Measurements from ENCODE around the gene OTUB2. TPM values are rescaled to one million over a fixed set of nuclear protein-coding genes. Genes with fewer than 3 reads are reported as not detected.
A peak's percentile ranks its signal among the peaks of the same experiment; 100 is the strongest.

Gene OTUB2
- total RNA-seq = under 1 TPM in 3 of 4 donors, not detected in 1; 0.21 to 0.66 (median 0.60) TPM

DNA sequence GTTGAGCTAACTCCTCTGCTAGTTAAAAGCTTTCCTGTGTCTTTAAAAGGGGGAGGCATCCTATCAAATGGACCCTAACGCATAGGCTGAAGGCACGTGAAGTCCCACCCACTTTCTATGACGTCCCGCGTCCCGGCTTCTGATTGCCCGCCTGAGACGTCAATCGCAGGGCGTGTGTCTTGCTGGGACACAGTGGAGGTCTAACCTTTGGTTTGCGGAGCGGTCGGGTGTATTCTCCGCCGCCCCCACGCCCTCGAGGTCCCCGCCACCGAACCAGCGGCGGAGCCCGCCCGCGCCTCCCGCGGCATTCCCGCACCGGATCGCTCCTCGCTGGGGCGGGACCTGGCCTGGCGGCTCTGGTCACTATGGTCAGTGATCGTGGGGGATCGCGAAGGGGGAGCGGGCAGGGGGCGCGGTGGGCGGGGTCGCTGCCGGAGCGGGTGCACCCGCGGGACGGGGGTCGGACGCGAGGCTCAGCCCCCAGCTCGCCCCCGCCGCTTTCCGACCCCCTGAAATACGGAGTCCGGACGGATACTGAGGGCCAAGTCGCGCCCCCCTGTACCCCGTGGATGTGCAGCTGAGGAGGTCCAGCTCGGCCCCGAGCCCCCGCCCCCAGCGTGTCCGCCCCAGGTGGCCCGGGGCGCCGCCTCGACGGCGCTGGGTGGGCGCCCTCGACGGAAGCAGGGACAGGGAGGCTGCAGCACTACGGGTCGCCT is at the start of gene OTUB2:
Gene OTUB2 (plus strand): TSS at position 168 of the 716 bp plus-strand sequence. CDS start 198 bp downstream, at position 366.
- Histone ChIP-seq H3K9me3 (no peaks in the 10 kb centered on the region), H3K27ac (peak within 1 kb of the TSS in 2 of 4 donors; percentile 40 to 72), H3K27me3 (no peaks in the 10 kb centered on the region), H3K36me3 (no peaks in the 10 kb centered on the region), H3K4me1 (peaks cover 0 to 14% (median 0%) of the 10 kb centered on the region in 4 donors), H3K4me3 (peak within 1 kb of the TSS; percentile 40 to 73 (median 62))
- DNase-seq (ENCODE audit: low spot score in 2 of 2) = peak; percentile 95 to 98
- peak; percentile 34 to 39 for TF ChIP-seq EP300 (IDR thresholded peaks at IDR 0.05)
- TF ChIP-seq, protein P1, sequence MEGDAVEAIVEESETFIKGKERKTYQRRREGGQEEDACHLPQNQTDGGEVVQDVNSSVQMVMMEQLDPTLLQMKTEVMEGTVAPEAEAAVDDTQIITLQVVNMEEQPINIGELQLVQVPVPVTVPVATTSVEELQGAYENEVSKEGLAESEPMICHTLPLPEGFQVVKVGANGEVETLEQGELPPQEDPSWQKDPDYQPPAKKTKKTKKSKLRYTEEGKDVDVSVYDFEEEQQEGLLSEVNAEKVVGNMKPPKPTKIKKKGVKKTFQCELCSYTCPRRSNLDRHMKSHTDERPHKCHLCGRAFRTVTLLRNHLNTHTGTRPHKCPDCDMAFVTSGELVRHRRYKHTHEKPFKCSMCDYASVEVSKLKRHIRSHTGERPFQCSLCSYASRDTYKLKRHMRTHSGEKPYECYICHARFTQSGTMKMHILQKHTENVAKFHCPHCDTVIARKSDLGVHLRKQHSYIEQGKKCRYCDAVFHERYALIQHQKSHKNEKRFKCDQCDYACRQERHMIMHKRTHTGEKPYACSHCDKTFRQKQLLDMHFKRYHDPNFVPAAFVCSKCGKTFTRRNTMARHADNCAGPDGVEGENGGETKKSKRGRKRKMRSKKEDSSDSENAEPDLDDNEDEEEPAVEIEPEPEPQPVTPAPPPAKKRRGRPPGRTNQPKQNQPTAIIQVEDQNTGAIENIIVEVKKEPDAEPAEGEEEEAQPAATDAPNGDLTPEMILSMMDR (IDR thresholded peaks at IDR 0.05) = no peak
- 1 to 2% methylated on average over 10 to 16 of the region's 74 CpGs for WGBS, 2 donors

DNA sequence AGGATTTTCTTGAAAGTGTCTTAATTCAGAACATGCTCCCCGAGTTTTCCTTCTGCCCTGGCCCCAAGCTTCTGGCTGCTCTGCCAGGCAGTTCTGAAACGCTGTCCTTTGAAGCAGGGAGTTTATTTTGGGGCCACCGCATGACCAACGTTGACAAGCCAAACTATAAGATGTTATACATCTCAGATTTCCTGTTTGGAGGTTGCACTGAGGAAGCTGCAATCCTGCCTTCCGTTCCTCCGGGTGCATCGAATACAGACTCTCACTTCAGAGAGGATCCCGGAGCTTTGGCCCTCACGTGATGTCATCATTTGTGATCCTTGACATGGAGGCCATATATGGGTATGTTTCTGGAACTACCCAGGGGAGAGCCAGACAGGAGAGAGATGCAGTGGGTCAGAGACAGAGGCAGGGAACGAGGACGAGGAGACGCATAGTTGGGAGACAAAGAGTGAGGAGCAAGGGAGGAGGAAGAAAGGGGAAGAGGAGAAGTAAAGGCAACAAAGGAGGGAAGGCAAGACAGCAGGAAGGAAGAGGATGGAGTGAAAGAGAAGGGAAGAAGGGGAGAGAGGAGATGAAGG is 49.6 kb upstream of the OTUB2 start, which contains the start of gene ASB2:
Gene ASB2 (minus strand): TSS at position 94 of the 581 bp plus-strand sequence. CDS start 12,031 bp downstream, outside the sequence.
- H3K9me3 ChIP-seq = peaks cover 0 to 3% (median 0%) of the 10 kb centered on the region in 4 donors
- H3K27ac ChIP-seq = peak within 1 kb of the TSS in 3 of 4 donors; percentile 13 to 82 (median 73)
- peak within 1 kb of the TSS in 3 of 4 donors; percentile 2 to 32 (median 10) for H3K4me3 ChIP-seq
- 15 to 19% methylated on average over 12 of the region's 12 CpGs for WGBS, 2 donors
- no peak for DNase-seq (ENCODE audit: low spot score in 2 of 2)
- H3K27me3 ChIP-seq = no peaks in the 10 kb centered on the region
- peaks cover 0 to 20% (median 12%) of the 10 kb centered on the region in 4 donors for H3K4me1 ChIP-seq
- no peaks in the 10 kb centered on the region for H3K36me3 ChIP-seq
- TF ChIP-seq POLR2A (IDR thresholded peaks at IDR 0.05) (no peak), EP300 (IDR thresholded peaks at IDR 0.05) (no peak)
- TF ChIP-seq, protein P1 (IDR thresholded peaks at IDR 0.05) = no peak

DNA sequence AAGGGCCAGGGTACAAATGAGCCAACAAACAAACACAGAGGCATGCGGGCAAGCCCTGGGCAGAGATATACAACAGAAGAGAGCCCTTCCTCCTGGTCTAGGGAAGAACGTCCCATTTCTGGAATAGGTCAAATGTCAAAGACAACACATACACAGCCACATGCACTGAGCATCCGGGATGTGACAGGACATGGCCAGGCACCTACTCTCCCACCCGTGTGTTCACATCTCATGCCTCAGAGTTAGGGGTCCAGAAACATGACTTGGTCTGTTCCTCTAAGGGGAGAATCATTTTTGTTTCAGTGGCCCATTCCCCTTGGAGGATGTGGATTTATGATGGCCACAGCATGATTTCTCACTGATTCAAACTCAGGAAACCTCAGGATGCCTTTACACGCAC is 49.0 kb upstream of the OTUB2 start:
- peak overlapping the region in 3 of 4 donors; percentile 13 to 82 (median 73) for H3K27ac ChIP-seq
- no peak for DNase-seq (ENCODE audit: low spot score in 2 of 2)
- no peaks in the 10 kb centered on the region for H3K36me3 ChIP-seq
- peaks cover 0 to 20% (median 12%) of the 10 kb centered on the region in 4 donors for H3K4me1 ChIP-seq
- no peak overlapping the region for H3K4me3 ChIP-seq
- H3K27me3 ChIP-seq = no peaks in the 10 kb centered on the region
- TF ChIP-seq, protein P1 (IDR thresholded peaks at IDR 0.05) = no peak
- TF ChIP-seq POLR2A (IDR thresholded peaks at IDR 0.05) (no peak), EP300 (IDR thresholded peaks at IDR 0.05) (no peak)
- WGBS, 2 donors = 65 to 74% methylated on average over 5 of the region's 5 CpGs
- peaks cover 0 to 3% (median 0%) of the 10 kb centered on the region in 4 donors for H3K9me3 ChIP-seq

DNA sequence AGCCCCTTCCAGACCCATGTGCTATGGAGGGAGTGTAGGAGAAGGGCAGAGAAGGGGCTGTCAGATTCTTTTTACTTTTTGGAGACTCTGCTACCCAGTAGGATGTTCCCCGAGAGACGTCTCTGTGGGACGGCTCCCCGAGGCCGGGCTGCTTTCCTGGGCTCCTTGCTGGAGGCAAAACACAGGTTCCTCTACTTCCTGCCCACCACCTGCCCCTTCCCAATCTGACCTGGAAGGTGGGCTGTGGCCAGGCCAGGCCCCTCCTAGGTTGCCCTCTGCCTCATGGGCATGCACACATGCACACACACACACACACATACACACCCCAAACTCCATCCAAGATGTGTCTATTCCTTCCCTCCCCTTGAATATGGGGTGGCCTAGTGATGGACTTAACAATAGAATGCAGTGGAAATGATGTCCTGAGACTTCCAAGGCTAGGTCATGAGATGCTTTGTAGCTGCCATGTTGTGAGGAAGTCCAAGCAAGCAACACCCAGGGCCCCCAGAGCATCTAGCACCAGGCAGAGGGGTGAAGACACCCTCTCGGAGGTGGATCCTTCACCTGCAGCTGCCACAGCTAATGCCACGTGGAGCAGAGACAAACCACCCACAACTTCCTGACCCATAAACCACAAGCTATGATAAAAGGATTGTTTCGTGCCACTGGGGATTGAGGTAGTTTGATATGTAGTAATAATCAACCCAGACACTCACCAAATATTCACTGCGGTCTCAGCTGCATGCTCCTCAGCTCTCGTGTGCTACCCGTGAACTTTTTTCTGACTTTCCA is 48.2 kb upstream of the OTUB2 start:
- Histone ChIP-seq H3K4me1 (peaks cover 0 to 20% (median 12%) of the 10 kb centered on the region in 4 donors), H3K27me3 (no peaks in the 10 kb centered on the region), H3K36me3 (no peaks in the 10 kb centered on the region), H3K4me3 (no peak overlapping the region), H3K27ac (peak overlapping the region in 2 of 4 donors; percentile 73 to 82), H3K9me3 (peaks cover 0 to 3% (median 0%) of the 10 kb centered on the region in 4 donors)
- no peak for DNase-seq (ENCODE audit: low spot score in 2 of 2)
- TF ChIP-seq POLR2A (IDR thresholded peaks at IDR 0.05) (no peak), EP300 (IDR thresholded peaks at IDR 0.05) (no peak)
- WGBS, 2 donors = 75 to 83% methylated on average over 11 of the region's 11 CpGs

DNA sequence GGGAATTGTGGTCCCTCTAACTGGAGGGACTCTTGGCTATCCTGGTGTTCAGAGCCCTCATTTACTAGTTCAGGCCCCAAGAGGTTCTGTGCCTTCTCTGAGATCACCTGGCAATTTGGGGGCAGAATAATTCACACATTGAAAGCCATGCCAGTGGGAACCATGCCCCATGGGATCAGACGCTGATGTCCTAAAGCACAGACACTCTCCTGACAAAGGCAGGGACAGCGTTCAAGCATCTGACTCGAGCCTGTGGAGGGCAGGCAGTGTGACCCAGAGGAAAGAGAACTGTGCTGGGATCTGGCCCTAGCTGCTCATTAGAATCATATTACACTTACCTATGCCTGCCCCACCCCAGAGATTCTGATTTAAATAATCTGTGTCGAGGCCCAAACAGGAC is 47.4 kb upstream of the OTUB2 start:
- 56 to 77% methylated on average over 4 of the region's 4 CpGs for WGBS, 2 donors
- Histone ChIP-seq H3K4me3 (no peak overlapping the region), H3K9me3 (peaks cover 0 to 3% (median 0%) of the 10 kb centered on the region in 4 donors), H3K36me3 (no peaks in the 10 kb centered on the region), H3K27me3 (no peaks in the 10 kb centered on the region), H3K4me1 (peaks cover 0 to 20% (median 12%) of the 10 kb centered on the region in 4 donors), H3K27ac (peak overlapping the region in 2 of 4 donors; percentile 15 to 29)
- TF ChIP-seq EP300 (IDR thresholded peaks at IDR 0.05) = no peak
- TF ChIP-seq POLR2A (IDR thresholded peaks at IDR 0.05) = no peak
- TF ChIP-seq, protein P1 (IDR thresholded peaks at IDR 0.05) = no peak
- no peak for DNase-seq (ENCODE audit: low spot score in 2 of 2)
